Umbilical cord (tissue), 2 donors: ENCODE measurements around the gene ADRB2. TPM values are rescaled to one million over a fixed set of nuclear protein-coding genes. Genes with fewer than 3 reads are reported as not detected.
A peak's percentile ranks its signal among the peaks of the same experiment; 100 is the strongest.
"Not testable (repeated sequence)": the region's sequence is repeated elsewhere in the genome, so short reads cannot be mapped to it uniquely, and the experiment has no call there.

ENCODE experiments used
- DNase-seq: peaks from one replicate; pipeline ENCODE4 v3.0.0-alpha.2; 2015; ENCODE audit warnings: low spot score
- total RNA-seq: library from RNA; depleted of rRNA; stranded (reverse); fragments of >200 nt; gene quantifications from one replicate; pipeline ENCODE4 v1.2.3, GENCODE V29; 2014; ENCODE audit warnings: low replicate concordance; ENCODE audit not compliant: insufficient read depth

ADRB2 gene
- total RNA-seq, 1 donor from 2014 or later = 3.4 TPM

DNA sequence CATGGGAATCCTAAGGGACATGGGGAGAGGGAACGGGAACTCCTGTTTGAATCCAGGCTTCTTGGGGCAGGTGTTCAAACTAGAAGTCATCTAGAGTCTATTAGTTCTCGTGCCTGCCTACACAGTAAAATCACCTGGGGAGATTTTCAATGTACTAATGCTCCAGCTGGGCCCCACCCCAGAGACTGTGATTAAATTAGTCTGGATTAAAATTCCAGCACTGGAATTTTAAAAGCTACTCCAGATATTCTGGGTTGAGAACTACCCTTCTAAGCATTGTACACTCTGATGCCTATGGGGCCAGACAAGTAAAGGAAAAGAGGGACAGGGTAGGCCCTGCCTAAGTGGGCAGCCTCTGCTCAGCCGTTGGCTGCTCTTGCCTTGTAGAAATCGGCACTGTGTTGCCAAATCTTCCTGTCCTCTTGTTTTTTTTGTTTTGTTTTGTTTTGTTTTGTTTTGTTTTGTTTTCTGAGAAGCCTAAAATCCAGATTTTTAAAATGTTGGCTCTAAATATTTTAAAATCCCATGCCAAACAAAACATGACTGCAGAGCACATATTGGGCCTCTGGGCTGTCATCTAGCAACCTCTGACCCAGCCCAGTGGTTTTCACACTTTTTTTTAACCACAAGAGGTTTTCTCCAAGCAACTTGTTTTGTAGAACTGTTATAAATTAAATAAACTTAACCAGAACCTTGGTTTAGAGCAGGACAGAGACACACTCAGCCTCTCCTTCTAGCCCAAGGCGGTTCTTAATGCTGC is 29.0 kb downstream of the ADRB2 start:
- no peak for DNase-seq

DNA sequence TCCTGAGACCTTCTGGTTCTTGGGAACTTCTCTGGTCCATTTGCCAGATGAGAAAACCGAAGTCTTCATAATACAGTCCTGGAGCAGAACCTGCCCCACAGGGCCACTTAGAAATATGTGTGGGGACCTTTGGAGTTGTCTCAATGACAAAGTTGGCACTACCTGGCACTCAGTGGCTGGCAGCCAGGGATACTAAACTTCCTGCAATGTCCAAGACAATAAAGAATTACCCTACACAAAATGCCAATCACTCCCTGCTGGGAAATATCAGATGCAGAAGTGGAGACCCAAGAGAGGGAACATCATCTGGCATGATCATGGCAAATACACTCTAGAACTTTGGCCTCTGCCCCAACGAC is 29.6 kb downstream of the ADRB2 start:
- no peak for DNase-seq

DNA sequence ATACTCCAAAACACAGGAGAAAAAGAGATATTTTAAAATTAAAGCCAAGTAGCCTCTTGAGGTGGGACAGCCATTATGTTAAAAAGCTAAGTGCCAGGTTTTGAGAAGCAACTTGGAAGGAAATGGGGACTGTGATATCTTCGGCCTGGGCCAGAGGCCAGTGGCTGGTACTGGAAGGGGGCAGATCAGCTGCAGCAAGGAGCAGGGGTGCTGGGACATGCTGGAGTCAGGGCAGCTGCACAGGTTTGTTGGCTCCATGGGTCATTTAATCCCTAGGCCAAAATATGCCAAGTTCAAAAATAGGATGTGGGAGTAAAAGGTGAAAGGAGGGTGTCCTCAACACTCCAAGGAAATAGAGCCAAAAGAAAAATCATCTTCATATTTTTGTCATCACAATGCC is 30.0 kb downstream of the ADRB2 start:
- no peak for DNase-seq

DNA sequence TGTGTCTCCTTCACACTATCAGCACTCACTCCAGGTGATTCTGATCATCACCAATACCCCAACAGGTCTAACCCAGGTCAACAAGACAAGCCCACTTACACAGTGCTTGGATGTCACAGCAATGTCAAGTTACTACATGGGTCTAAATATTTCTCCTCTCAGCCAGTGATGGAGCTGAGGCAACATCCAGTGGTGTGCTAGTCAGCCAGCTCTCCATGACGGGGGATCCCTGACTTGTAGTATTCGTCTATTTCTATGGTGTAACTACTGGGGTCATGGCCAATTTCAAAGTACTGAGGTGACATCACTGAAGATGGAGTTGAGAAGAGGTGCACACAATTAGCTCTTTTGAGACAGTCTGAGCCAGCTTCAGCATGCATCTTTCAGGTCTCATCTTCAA is 31.1 kb downstream of the ADRB2 start:
- DNase-seq = no peak

DNA sequence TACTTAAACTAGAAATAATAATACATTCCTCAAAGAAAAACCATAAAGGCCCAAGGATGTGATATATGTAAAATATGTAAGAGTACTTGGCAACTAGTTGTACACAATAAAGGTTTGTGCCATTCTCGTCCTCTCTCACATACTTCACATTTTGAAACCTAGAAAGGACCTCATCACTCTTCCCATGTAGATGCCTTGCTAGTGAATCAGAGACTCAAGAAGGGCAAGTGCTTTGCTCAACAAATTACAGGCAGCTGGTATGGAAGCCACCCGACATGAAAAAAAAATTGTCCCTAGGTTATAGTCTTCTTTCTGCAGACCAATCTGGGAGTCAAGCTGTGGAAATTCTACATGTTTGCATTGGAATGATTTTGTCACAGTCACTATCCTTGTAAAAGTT is 31.7 kb downstream of the ADRB2 start:
- no peak for DNase-seq

DNA sequence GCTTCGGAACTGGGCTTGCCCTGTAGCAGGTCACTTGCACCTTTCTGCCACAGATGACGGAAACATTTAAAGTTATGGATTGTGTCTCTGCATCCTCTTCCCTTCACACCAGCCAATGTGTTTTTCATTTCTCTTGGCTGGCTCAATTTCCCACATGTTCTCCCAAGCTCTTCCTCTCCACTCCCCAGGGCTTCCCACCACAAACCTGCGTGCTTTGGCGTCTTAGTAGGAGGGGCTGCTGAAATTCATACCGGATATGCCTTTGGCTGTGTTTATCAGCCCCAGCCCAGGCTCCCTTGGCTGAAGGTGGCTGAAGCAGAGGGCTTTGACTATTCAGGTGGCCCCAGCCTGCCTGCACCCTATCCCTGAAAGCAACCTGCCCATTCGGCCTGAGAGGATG is 32.1 kb downstream of the ADRB2 start:
- DNase-seq = no peak

DNA sequence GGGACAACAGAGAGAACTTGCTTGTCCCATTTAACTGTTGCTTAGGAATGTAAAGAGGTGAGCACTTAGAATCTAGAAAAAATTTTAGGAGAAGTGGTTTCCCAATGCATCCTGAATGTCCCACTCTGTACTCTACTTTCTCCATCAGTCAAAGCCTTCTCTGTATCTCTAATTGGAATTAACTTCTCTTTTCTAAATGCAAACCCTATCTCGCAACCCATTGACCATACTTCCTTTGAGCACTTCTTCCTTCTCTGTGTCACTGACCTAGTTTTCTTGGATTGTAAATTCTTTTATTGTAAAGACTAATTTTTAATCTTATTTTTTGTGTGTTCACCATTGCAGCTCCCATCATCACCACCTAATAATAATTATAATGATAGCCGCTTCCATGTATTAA is 33.3 kb downstream of the ADRB2 start:
- no peak for DNase-seq

DNA sequence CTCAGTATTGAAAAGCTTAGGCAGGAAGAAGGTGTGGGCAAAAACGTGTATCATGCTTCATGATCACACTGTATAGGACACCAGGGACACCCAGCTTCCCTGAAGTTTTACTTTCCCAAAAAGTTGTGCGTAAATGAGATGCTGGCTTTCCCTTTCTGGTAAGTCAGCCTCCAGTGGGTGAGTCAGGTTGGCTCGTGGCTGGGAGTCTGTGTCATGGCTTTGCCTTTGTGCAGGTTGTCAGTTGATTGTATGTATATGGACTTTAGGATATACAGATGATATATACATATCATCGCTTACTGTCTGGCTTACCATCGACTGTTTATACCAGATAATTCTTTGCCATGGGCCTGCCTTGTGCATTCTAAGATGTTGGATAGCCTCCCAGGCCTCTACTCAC is 34.2 kb downstream of the ADRB2 start:
- DNase-seq = no peak

DNA sequence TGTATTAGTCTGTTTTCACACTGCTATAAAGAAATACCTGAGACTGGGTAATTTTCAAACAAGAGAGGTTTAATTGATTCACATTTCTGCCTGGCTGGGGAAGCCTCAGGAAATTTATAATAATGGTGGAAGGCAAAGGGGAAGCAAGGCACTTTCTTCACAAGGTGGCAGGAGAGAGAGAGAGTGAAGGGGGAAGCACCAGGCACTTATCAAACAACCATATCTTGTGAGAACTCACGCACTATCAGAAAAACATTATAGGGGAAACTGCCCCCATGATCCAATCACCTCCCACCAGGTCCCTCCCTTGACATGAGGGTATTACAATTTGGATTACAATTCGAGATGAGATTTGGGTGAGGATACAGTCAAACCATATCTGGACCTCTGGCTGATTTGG is 34.7 kb downstream of the ADRB2 start:
- DNase-seq = no peak

DNA sequence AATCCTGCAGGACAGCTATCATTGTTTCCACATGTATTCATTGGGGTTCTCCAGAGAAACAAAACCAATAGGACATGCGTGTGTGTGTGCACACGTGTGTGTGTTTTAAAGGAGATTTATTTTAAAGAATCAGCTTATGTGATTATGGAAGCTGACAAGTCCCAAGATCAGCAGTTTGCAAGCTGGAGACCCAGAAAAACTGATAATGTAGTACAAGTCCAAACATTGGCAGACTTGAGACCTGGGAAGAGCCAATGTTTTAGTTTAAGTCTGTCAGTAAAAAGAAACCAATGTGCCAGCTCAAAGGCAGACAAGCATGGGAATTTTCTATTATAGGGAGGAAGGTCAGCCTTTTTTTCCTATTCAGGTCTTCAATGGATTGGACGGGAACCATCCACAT is 35.3 kb downstream of the ADRB2 start:
- no peak for DNase-seq

DNA sequence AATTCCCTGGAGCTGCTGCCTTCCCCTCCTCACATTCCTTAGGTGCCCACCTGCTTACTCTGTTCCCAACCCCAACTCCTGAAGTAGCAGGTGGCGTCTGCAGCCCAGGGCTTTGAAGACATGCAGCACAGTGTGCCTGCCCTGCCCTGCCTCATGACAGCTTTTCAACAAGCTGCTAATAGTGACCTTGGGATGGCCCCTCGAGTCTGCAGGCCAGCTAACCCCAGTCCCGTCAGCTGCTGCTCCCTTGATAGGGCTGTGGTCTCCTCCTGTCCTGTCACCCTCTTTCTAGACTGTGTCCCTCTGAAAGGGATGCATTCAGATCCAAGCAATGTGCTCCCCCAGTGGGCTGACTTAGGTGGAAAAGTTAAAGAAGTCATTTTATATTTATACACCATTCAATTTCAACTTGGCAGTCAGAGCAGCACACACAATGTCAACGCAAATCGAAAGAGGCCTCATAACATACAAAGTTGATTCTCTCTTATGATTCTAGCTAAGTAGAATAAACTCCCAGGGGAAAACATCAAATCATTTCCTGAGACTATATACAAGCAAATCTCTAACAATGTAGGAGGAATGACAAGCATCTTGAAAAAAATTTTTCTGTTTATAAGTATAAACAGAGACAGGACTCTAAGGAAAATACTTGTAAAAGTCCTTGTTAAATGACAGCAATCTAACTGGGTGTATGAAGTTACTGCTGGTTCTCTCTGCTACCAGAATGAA is 37.9 kb downstream of the ADRB2 start:
- DNase-seq = no peak

DNA sequence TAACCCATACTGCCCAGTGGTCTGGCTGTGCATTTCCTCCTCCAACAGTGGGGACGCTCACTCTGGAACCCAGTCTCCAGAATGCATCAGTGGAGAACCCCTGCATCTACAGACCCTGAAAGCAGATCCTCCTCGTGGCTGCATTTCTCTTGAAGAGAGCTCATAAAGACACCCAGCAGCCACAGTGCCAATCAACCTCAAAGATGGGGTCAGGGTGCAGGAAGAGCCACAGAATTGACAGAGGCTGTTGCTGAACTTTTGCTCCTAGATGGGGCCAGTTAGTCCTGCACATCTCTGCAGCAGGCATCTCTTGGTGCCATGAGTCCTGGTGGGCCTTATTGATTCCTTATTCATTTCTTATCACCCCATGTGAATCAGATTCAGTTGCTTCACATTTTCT is 39.6 kb downstream of the ADRB2 start:
- DNase-seq = no peak

DNA sequence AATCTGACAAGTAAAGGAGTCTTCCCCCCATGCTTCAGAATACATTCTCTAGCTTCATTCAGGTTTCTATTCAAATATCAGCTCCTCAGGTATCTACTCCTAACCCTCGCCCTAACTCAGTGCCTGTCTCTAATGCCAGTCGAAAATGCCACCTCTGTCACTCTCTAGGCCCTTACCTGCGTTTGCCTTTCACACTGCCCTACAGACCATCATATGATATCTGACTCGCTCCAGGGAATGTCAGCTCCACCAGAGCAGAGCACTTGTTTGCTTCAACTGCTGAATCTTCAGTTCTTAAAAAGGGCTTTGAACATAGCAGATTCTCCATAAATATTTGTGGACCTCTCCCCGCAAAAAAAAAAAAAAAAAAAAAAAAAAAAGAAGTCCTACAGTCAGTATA is 46.7 kb downstream of the ADRB2 start:
- no peak for DNase-seq

DNA sequence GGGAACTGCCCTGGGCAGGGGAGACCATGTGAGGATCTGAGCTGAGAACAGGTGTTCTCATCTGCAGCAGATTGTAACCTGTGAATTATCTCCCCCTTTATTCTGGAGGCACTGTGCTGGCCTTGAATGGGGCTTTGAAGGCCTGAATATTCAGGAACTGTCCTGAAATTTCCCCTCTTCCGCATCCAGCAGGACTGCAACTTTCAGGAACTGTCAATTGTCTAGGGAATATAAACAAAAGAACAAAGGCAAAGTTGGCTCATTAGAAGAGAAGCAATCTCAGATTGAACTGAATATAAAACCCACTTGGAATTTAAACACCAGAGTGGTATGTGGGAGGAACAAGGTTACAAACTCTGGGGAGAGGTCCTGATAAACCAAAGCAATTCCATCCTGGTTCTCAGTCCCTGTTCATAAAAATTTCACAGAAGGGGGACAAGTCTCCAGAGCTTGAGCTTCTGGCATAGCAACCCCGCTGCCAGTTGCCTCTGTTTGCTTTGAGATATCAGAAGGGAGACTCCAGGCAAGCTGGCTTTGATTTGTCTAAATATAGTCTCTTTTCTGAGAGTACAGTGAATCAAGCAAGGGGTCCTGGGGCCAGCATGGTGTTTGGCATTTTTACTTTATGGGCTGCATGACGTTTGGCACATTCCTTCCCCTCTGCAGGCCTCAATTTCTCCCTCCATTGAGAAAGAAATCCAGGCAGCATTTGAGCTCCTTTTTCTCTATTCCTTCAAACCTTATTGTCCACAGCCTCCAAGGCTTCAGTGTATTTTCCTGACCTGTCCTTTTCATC is 47.5 kb downstream of the ADRB2 start:
- peak; percentile 37 for DNase-seq

DNA sequence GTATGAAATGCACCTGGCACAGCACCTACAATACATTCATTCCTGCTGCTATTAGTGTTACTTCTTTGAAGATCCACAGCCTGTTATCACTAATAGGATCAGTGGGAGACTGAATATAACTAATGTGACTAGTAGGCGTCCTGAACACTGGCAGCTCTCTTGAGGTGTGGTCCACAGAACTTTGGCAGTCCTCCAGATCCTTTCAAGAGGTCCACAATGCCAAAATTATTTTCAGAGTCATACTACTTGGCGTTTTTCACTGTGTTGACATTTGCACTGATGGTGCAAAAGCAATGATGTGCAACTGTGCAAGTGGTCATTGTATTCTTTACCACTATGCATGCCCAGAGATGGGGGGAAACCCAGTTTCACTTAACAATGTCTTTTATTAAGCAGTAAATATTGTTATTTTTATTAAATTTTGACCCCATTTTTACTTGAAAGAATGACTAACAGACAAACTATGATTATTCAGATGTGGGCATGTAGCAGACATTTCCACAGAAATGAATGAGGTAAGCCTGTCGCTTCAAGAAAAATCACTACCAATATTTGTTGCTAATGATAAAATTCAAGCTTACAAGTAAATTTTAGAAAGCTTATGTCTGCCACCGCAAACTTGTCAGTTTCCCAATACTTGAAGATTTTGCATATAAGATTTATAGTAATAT is 48.9 kb downstream of the ADRB2 start:
- DNase-seq = no peak

DNA sequence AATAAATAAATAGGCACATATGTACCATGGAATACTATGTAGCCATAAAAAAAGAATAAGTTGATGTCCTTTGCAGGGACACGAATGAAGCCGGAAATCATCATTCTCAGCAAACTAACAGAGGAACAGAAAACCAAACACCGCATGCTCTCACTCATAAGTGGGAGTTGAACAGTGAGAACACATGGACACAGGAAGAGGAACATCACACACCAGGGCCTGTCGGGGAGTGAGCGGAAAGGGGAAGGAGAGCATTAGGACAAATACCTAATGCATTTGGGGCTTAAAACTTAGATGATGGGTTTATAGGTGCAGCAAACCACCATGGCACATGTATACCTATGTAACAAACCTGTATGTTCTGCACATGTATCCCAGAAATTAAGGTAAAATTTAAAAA is 51.0 kb downstream of the ADRB2 start:
- not testable (repeated sequence) for DNase-seq

Other genes starting within 250 kb of the ADRB2 start
- gene HTR4, start 172.1 kb upstream of the ADRB2 start, total RNA-seq = 1.7 TPM
- gene SH3TC2, start 236.5 kb downstream of the ADRB2 start, total RNA-seq = 5.8 TPM